ENCODE results near the gene TMX2.

TMX2 gene

GRCh38 chr11:57699813-57700212 lies 12.6 kb upstream of the TMX2 start:
- Histone ChIP-seq H3K27ac (ENCODE audit: low read depth, low read length) (no peak overlapping the region), H3K4me3 (ENCODE audit: insufficient read depth, low read length, poor library complexity, severe bottlenecking) (no peak overlapping the region), H3K79me2 (ENCODE audit: insufficient read depth, low read length) (no peaks in the 10 kb centered on the region), H3K36me3 (ENCODE audit: low read length) (peaks cover 14% of the 10 kb centered on the region), H3K4me2 (ENCODE audit: low read depth, low read length, poor library complexity, severe bottlenecking) (no peak overlapping the region), H3F3A (ENCODE audit: insufficient read depth) (peaks cover 7% of the 10 kb centered on the region; the same call in 1 of the 2 replicates), H2AFZ (ENCODE audit: low read depth, low read length, severe bottlenecking) (no peak overlapping the region), H3K9me3 (ENCODE audit: insufficient read depth, low read length) (no peaks in the 10 kb centered on the region), H3K9ac (ENCODE audit: low read length) (no peak overlapping the region), H3K9me2 (replicated peaks; ENCODE audit: insufficient read depth, low read length) (no peaks in the 10 kb centered on the region), H4K20me1 (ENCODE audit: low read depth, low read length) (no peaks in the 10 kb centered on the region), H3K27me3 (ENCODE audit: low read length) (no peaks in the 10 kb centered on the region)
- TF ChIP-seq CTCF (IDR thresholded peaks at IDR 0.05; ENCODE audit: insufficient read depth, low read length, poor library complexity, severe bottlenecking) (no peak), EZH2phosphoT487 (conservative IDR thresholded peaks at IDR 0.05; ENCODE audit: low read length) (no peak)

GRCh38 chr11:57700425-57700824 lies 12.0 kb upstream of the TMX2 start:
- Histone ChIP-seq H3K79me2 (ENCODE audit: insufficient read depth, low read length) (no peaks in the 10 kb centered on the region), H3K4me2 (ENCODE audit: low read depth, low read length, poor library complexity, severe bottlenecking) (no peak overlapping the region), H2AFZ (ENCODE audit: low read depth, low read length, severe bottlenecking) (no peak overlapping the region), H3K9ac (ENCODE audit: low read length) (no peak overlapping the region), H3K36me3 (ENCODE audit: low read length) (peaks cover 14% of the 10 kb centered on the region), H4K20me1 (ENCODE audit: low read depth, low read length) (no peaks in the 10 kb centered on the region), H3K27ac (ENCODE audit: low read depth, low read length) (no peak overlapping the region), H3K4me3 (ENCODE audit: insufficient read depth, low read length, poor library complexity, severe bottlenecking) (no peak overlapping the region), H3K9me3 (ENCODE audit: insufficient read depth, low read length) (no peaks in the 10 kb centered on the region), H3F3A (ENCODE audit: insufficient read depth) (peaks cover 7% of the 10 kb centered on the region; the same call in 1 of the 2 replicates), H3K9me2 (replicated peaks; ENCODE audit: insufficient read depth, low read length) (no peaks in the 10 kb centered on the region), H3K27me3 (ENCODE audit: low read length) (no peaks in the 10 kb centered on the region)
- TF ChIP-seq EZH2phosphoT487 (conservative IDR thresholded peaks at IDR 0.05; ENCODE audit: low read length) (no peak), CTCF (IDR thresholded peaks at IDR 0.05; ENCODE audit: insufficient read depth, low read length, poor library complexity, severe bottlenecking) (no peak)

GRCh38 chr11:57703341-57703740 lies 9.1 kb upstream of the TMX2 start:
- no peak for TF ChIP-seq EZH2phosphoT487 (conservative IDR thresholded peaks at IDR 0.05; ENCODE audit: low read length)
- TF ChIP-seq CTCF (IDR thresholded peaks at IDR 0.05; ENCODE audit: insufficient read depth, low read length, poor library complexity, severe bottlenecking): no peak
- H2AFZ ChIP-seq (ENCODE audit: low read depth, low read length, severe bottlenecking): no peak overlapping the region
- H3K36me3 ChIP-seq (ENCODE audit: low read length): peaks cover 14% of the 10 kb centered on the region
- no peak overlapping the region for H3K9ac ChIP-seq (ENCODE audit: low read length)
- no peaks in the 10 kb centered on the region for H3K27me3 ChIP-seq (ENCODE audit: low read length)
- H3K9me3 ChIP-seq (ENCODE audit: insufficient read depth, low read length): no peaks in the 10 kb centered on the region
- no peak overlapping the region for H3K4me3 ChIP-seq (ENCODE audit: insufficient read depth, low read length, poor library complexity, severe bottlenecking)
- H3K79me2 ChIP-seq (ENCODE audit: insufficient read depth, low read length): peaks cover 5% of the 10 kb centered on the region; the same call in 1 of the 2 replicates
- no peaks in the 10 kb centered on the region for H4K20me1 ChIP-seq (ENCODE audit: low read depth, low read length)
- peaks cover 10% of the 10 kb centered on the region; the same call in 1 of the 2 replicates for H3F3A ChIP-seq (ENCODE audit: insufficient read depth)
- H3K27ac ChIP-seq (ENCODE audit: low read depth, low read length): no peak overlapping the region
- no peak overlapping the region for H3K4me2 ChIP-seq (ENCODE audit: low read depth, low read length, poor library complexity, severe bottlenecking)
- H3K9me2 ChIP-seq (replicated peaks; ENCODE audit: insufficient read depth, low read length): no peaks in the 10 kb centered on the region

Measured in SU-DHL-6 (cell line).